WI38 (cell line): ENCODE measurements around the gene EHD2.
"Not testable (repeated sequence)": the region's sequence is repeated elsewhere in the genome, so short reads cannot be mapped to it uniquely, and the experiment has no call there.

Experiments used
- H3K4me3 ChIP-seq: 2 replicates; pipeline ENCODE4 v1.5.1; 2011; ENCODE audit warnings: low read depth, mild to moderate bottlenecking, control low read depth, low read length
- CTCF ChIP-seq: IDR thresholded peaks from 2 replicates; pipeline ENCODE4 v1.5.1; 2012; ENCODE audit warnings: low read depth, mild to moderate bottlenecking, control low read depth, low read length

EHD2 gene

GRCh38 chr19:47769534-47769933 lies 56.3 kb downstream of the EHD2 start:
- H3K4me3 ChIP-seq: no peak overlapping the region
- no peak for TF ChIP-seq CTCF

- H3K4me3 ChIP-seq: not testable (repeated sequence)
Observed at GRCh38 chr19:47771291-47771690, 58.1 kb downstream of the EHD2 start.

GRCh38 chr19:47776568-47776967 lies 63.3 kb downstream of the EHD2 start:
- no peak for TF ChIP-seq CTCF
- H3K4me3 ChIP-seq: no peak overlapping the region

- H3K4me3 ChIP-seq: peak overlapping the region; percentile 95
Observed at GRCh38 chr19:47777245-47778048, 64.2 kb downstream of the EHD2 start.

- peak within 1 kb of the TSS; percentile 95 for H3K4me3 ChIP-seq
- no peak for TF ChIP-seq CTCF
Observed at GRCh38 chr19:47778049-47778953, 65.1 kb downstream of the EHD2 start, which contains the start of gene SELENOW. Gene SELENOW, plus strand, starts transcription at chr19:47778703. Its CDS starts 83 bp downstream, at chr19:47778786.

- TF ChIP-seq CTCF: no peak
- H3K4me3 ChIP-seq: peak overlapping the region; percentile 95
Observed at GRCh38 chr19:47778954-47779351, 65.7 kb downstream of the EHD2 start.

GRCh38 chr19:47779524-47780214 lies 66.4 kb downstream of the EHD2 start:
- TF ChIP-seq CTCF: no peak

GRCh38 chr19:47780215-47780551 lies 67.0 kb downstream of the EHD2 start:
- H3K4me3 ChIP-seq: no peak overlapping the region

More at GRCh38 chr19:47779524-47780214, 66.4 kb downstream of the EHD2 start:
- peak overlapping the region; percentile 95 for H3K4me3 ChIP-seq

More at GRCh38 chr19:47780215-47780551, 67.0 kb downstream of the EHD2 start:
- no peak for TF ChIP-seq CTCF
